Stimulated activated CD4-positive, alpha-beta T cell treated with anti-CD3 and anti-CD28 coated beads, Interleukin-2, amount 100 ng/mL, for 24 hours (primary cell): ENCODE results near the gene BORA.
"Not testable (repeated sequence)": the region's sequence is repeated elsewhere in the genome, so short reads cannot be mapped to it uniquely, and the experiment has no call there.

Source experiments
- DNase-seq, 2 donors: peaks; one replicate each; pipeline ENCODE4 v3.0.0-alpha.2; 2020

Gene BORA

GRCh38 chr13:72774019-72774418, 46.3 kb downstream of the BORA start:
- no peak for DNase-seq

GRCh38 chr13:72781451-72782439, 54.0 kb downstream of the BORA start, which contains the start of the genes DIS3 and PIBF1:
Gene DIS3, minus strand, starts transcription at chr13:72781900. Its CDS starts 68 bp downstream, at chr13:72781832.
Gene PIBF1, plus strand, starts transcription at chr13:72782133. Its CDS starts 1,337 bp downstream, at chr13:72783470.
- peak; percentile 95 to 98 for DNase-seq

GRCh38 chr13:72782717-72783116, 55.0 kb downstream of the BORA start:
- no peak for DNase-seq

GRCh38 chr13:72784679-72785078, 57.0 kb downstream of the BORA start:
- not testable (repeated sequence) for DNase-seq

- no peak for DNase-seq
These were observed 61.1 kb downstream of the BORA start for GRCh38 chr13:72788831-72789230.

- DNase-seq: no peak
These were observed 64.9 kb downstream of the BORA start for GRCh38 chr13:72792640-72793039.

GRCh38 chr13:72798817-72799216, 71.1 kb downstream of the BORA start:
- DNase-seq: no peak

- no peak for DNase-seq
These were observed 76.6 kb downstream of the BORA start for GRCh38 chr13:72804301-72804700.
